ENCODE measurements around the gene CIITA.

GRCh38 chr16:10835281-10835931, 41.6 kb upstream of the CIITA start:
- no peak for TF ChIP-seq POLR2A (IDR thresholded peaks at IDR 0.05)
- TF ChIP-seq, protein P1, sequence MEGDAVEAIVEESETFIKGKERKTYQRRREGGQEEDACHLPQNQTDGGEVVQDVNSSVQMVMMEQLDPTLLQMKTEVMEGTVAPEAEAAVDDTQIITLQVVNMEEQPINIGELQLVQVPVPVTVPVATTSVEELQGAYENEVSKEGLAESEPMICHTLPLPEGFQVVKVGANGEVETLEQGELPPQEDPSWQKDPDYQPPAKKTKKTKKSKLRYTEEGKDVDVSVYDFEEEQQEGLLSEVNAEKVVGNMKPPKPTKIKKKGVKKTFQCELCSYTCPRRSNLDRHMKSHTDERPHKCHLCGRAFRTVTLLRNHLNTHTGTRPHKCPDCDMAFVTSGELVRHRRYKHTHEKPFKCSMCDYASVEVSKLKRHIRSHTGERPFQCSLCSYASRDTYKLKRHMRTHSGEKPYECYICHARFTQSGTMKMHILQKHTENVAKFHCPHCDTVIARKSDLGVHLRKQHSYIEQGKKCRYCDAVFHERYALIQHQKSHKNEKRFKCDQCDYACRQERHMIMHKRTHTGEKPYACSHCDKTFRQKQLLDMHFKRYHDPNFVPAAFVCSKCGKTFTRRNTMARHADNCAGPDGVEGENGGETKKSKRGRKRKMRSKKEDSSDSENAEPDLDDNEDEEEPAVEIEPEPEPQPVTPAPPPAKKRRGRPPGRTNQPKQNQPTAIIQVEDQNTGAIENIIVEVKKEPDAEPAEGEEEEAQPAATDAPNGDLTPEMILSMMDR (IDR thresholded peaks at IDR 0.05): no peak

All from heart left ventricle (tissue), 13 donors.